MCF 10A (cell line): ENCODE results near the gene TULP4. TPM values are rescaled to one million over a fixed set of nuclear protein-coding genes. Genes with fewer than 3 reads are reported as not detected.
"Not testable (repeated sequence)": the region's sequence is repeated elsewhere in the genome, so short reads cannot be mapped to it uniquely, and the experiment has no call there.

Experiments
- BruUV-seq: library from RNA; stranded (reverse); fragments of 400-500 nt; replicated peaks from 2 replicates; lab custom pipeline; 2021; lab: Mats Ljungman, UMichigan
- CTCF ChIA-PET: fragments of 300-600 bp; sonication (Branson Sonifier 250); formaldehyde crosslinking; extraction: SDS; loops from one replicate; lab custom pipeline; 2021; ENCODE audit warnings: antibody characterized with exemption, inconsistent platforms; lab: Yijun Ruan, JAX
- POLR2A ChIA-PET: fragments of 300-600, 350-650 bp; sonication (Branson Sonifier 250); formaldehyde crosslinking; extraction: SDS; loops from one replicate; lab custom pipeline; 2020; ENCODE audit warnings: antibody characterized with exemption, inconsistent platforms; lab: Yijun Ruan, JAX
- DNase-seq: peaks from one replicate; pipeline ENCODE4 v3.0.0-alpha.2; 2018; ENCODE audit not compliant: unreplicated experiment
- H3K27ac Mint-ChIP-seq: one replicate; pipeline ENCODE4 v1.8.0; 2022; ENCODE audit warnings: mild to moderate bottlenecking, low read depth, mixed read lengths; ENCODE audit not compliant: unreplicated experiment
- H3K27me3 Mint-ChIP-seq: one replicate; pipeline ENCODE4 v1.8.0; 2022; ENCODE audit warnings: mixed read lengths; ENCODE audit not compliant: insufficient read depth, unreplicated experiment
- H3K36me3 Mint-ChIP-seq: one replicate; pipeline ENCODE4 v1.8.0; 2022; ENCODE audit warnings: mild to moderate bottlenecking, moderate library complexity, mixed read lengths; ENCODE audit not compliant: insufficient read depth, unreplicated experiment
- H3K4me1 Mint-ChIP-seq: one replicate; pipeline ENCODE4 v1.8.0; 2022; ENCODE audit warnings: mixed read lengths; ENCODE audit not compliant: insufficient read depth, unreplicated experiment
- H3K4me3 Mint-ChIP-seq: one replicate; pipeline ENCODE4 v1.8.0; 2022; ENCODE audit warnings: mild to moderate bottlenecking, moderate library complexity, mixed read lengths; ENCODE audit not compliant: unreplicated experiment
- H3K9me3 Mint-ChIP-seq: one replicate; pipeline ENCODE4 v1.8.0; 2022; ENCODE audit warnings: mixed read lengths; ENCODE audit not compliant: unreplicated experiment
- intact Hi-C: fragments of 100-400 bp; cut with micrococcal nuclease; formaldehyde crosslinking; loops from 2 replicates; pipeline ENCODE4 v1.14.1; 2022
- total RNA-seq: library from RNA; stranded (reverse); gene quantifications from 2 replicates; pipeline ENCODE4 v1.2.3, GENCODE V29; 2022
- TF ChIP-seq, protein P1 (sequence below): fragments of 200-600 bp; IDR thresholded peaks from one replicate; pipeline ENCODE4 v1.8.0; 2022; ENCODE audit warnings: antibody characterized with exemption, mild to moderate bottlenecking; ENCODE audit not compliant: unreplicated experiment

TULP4 gene
- total RNA-seq, 1 experiment from 2014 or later: 64.2 TPM

DNA sequence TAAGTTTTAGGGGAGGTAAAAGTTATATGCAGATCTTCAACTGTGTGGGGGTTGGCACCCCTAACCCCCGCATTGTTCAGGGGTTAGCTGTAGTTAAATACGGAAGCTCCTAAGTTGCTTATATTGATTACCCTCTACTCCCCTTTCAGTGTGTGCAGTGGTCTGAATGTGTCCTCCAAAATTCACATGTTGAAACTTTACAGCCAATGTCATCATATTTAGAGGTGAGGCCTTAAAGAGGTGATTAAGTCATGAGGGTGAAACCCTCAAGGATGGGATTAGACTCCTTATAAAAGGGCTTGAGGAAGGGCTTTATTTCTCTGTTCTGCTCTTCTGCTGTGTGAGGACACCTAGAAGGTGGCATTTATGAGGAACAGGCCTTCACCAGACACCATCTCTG lies 22.3 kb downstream of the TULP4 start:
- H3K27ac Mint-ChIP-seq: no peak overlapping the region
- TF ChIP-seq, protein P1, sequence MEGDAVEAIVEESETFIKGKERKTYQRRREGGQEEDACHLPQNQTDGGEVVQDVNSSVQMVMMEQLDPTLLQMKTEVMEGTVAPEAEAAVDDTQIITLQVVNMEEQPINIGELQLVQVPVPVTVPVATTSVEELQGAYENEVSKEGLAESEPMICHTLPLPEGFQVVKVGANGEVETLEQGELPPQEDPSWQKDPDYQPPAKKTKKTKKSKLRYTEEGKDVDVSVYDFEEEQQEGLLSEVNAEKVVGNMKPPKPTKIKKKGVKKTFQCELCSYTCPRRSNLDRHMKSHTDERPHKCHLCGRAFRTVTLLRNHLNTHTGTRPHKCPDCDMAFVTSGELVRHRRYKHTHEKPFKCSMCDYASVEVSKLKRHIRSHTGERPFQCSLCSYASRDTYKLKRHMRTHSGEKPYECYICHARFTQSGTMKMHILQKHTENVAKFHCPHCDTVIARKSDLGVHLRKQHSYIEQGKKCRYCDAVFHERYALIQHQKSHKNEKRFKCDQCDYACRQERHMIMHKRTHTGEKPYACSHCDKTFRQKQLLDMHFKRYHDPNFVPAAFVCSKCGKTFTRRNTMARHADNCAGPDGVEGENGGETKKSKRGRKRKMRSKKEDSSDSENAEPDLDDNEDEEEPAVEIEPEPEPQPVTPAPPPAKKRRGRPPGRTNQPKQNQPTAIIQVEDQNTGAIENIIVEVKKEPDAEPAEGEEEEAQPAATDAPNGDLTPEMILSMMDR: no peak
- ChIA-PET CTCF (interaction anchor here (1.2 kb wide), 1 partner anchor 224 kb away, joined by 3 read pairs; no protein-coding TSS in a partner anchor), POLR2A (interaction anchor here (1.0 kb wide), 1 partner anchor 72 kb away, joined by 5 read pairs; no protein-coding TSS in a partner anchor)
- H3K9me3 Mint-ChIP-seq: no peaks in the 10 kb centered on the region
- H3K4me3 Mint-ChIP-seq: no peak overlapping the region
- intact Hi-C loops: no loop called here
- DNase-seq: no peak
- no TSS peak for BruUV-seq
- H3K27me3 Mint-ChIP-seq: no peaks in the 10 kb centered on the region
- peaks cover 5% of the 10 kb centered on the region for H3K4me1 Mint-ChIP-seq
- H3K36me3 Mint-ChIP-seq: peaks cover 20% of the 10 kb centered on the region

DNA sequence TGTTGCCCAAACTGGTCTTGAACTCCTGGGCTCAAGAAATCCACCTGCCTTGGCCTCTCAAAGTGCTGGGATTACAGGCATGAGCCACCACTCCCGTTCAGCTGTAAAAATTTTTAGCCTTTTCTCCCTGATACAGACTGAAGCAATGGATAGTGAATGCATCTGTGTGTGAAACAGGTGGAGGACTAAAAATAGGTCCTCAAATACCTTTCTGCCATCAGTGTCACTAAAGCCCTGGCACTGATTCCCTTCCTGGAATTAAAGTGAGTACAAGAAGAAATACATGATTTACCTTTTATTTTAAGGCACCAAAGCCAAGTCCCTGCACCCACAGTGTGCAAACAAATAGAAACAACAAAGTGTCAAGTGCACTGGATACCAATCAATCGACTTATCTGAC lies 25.1 kb downstream of the TULP4 start:
- H3K27ac Mint-ChIP-seq: no peak overlapping the region
- ChIA-PET CTCF (interaction anchor here (0.6 to 1.7 kb wide), 4 partner anchors 9 to 179 kb away, joined by 3 to 5 read pairs (median 4); no protein-coding TSS in a partner anchor), POLR2A (interaction anchor here (0.8 to 1.4 kb wide), 2 partner anchors 18 to 26 kb away, joined by 3 read pairs; no protein-coding TSS in a partner anchor)
- H3K4me1 Mint-ChIP-seq: peaks cover 5% of the 10 kb centered on the region
- BruUV-seq: no TSS peak
- H3K27me3 Mint-ChIP-seq: no peaks in the 10 kb centered on the region
- no peak overlapping the region for H3K4me3 Mint-ChIP-seq
- peaks cover 20% of the 10 kb centered on the region for H3K36me3 Mint-ChIP-seq
- intact Hi-C loops: no loop called here
- TF ChIP-seq, protein P1: no peak
- H3K9me3 Mint-ChIP-seq: no peaks in the 10 kb centered on the region
- DNase-seq: no peak

DNA sequence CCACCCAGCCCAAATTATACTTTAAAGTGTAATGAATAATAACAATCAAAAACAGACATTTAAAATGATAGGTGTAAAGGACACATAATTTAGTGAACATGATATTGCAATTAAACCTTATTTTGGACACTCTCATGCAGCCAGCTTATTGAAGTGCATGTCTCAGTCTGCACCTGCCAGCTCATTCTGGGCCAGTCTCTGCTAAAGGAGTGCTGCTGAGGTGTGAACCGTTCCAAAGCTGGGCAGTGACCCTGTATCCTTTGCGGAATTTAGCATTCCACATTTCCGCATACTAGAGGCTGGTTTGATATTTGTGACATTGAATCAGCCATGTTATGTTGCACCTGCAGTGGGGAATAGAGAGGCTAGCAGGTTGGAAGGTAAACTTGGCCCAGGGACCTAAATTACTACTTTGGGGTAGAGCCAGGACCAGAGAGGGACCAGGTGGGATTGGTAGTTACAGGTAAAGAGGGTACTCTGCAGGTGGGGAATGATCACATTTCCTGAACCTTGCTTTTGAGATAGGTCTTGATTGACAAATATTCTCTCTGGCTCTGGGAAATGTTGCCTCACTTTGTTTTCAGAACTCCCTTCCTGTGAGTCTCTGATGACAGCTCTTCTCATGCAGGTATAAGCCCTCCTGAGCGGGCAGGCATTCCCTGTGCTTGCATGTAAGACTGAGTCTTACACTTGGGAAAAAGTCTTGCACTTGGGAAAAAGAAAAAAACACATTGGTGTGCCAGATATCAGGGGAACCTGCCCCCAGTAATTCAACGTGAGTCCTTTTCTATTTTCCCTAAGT lies 26.2 kb downstream of the TULP4 start:
- DNase-seq: no peak
- intact Hi-C loops: no loop called here
- no TSS peak for BruUV-seq
- H3K27me3 Mint-ChIP-seq: no peaks in the 10 kb centered on the region
- no peak overlapping the region for H3K27ac Mint-ChIP-seq
- CTCF ChIA-PET: interaction anchor here (1.7 kb wide), 1 partner anchor 10 kb away, joined by 5 read pairs; no protein-coding TSS in a partner anchor
- peaks cover 20% of the 10 kb centered on the region for H3K36me3 Mint-ChIP-seq
- H3K4me3 Mint-ChIP-seq: no peak overlapping the region
- POLR2A ChIA-PET: interaction anchor here (1.4 kb wide), 1 partner anchor 19 kb away, joined by 3 read pairs; no protein-coding TSS in a partner anchor
- TF ChIP-seq, protein P1: no peak
- peaks cover 5% of the 10 kb centered on the region for H3K4me1 Mint-ChIP-seq
- H3K9me3 Mint-ChIP-seq: no peaks in the 10 kb centered on the region

DNA sequence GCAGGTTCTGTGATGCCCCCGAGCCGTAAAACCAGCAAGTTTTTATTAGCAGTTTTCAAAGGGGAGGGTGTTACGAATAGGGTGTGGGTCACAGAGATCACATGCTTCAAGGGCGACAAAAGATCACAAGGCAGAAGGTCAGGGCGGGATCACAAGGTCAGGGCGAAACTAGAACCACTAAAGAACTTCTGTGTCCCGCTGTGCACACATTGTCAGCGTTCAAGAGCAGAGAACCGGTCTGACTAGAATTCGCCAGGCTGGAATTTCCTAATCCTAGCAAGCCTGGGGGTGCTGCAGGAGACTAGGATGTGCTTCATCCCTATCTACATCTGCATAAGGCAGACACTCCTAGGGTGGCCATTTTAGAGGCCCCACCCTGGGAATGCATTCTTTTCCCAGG lies 26.9 kb downstream of the TULP4 start:
- H3K27ac Mint-ChIP-seq, H3K27me3 Mint-ChIP-seq, POLR2A ChIA-PET, intact Hi-C loops, H3K4me3 Mint-ChIP-seq, BruUV-seq, H3K9me3 Mint-ChIP-seq, H3K4me1 Mint-ChIP-seq, DNase-seq, CTCF ChIA-PET: not testable (repeated sequence)
- peaks cover 20% of the 10 kb centered on the region for H3K36me3 Mint-ChIP-seq
